ENCODE results near the gene DIP2C. TPM values are rescaled to one million over a fixed set of nuclear protein-coding genes. Genes with fewer than 3 reads are reported as not detected.

The DIP2C gene
- total RNA-seq, 4 donors from 2014 or later: 8.4 to 22.7 (median 16.8) TPM

DNA sequence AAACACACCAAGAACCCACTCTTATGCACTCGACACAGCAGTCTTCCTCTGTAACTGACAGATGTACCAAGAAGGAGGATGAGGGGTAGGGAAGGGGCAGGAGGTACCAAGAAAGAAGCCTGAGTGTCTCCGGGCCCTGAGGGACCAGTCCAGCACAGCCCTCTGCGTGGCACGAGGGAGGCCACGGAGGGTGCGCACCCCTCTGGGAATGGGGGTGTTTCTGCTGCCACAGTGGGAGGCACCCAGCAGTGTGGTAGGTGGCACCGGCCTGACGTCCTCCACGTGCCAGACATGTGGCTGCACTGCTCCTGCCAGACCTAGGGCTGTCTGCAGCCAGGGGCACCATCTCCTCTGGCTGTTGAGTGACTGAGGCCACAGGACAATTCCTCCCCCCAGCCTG lies 399.9 kb downstream of the DIP2C start:
- H3K4me1 ChIP-seq: no peaks in the 10 kb centered on the region
- no peak overlapping the region for H3K4me3 ChIP-seq
- peaks cover 0 to 36% (median 0%) of the 10 kb centered on the region in 3 donors for H3K36me3 ChIP-seq
- H3K27me3 ChIP-seq: no peaks in the 10 kb centered on the region
- no peaks in the 10 kb centered on the region for H3K9me3 ChIP-seq
- no peak overlapping the region for H3K27ac ChIP-seq
- DNase-seq: no peak
- TF ChIP-seq POLR2A (IDR thresholded peaks at IDR 0.05): no peak
- TF ChIP-seq, protein P1, sequence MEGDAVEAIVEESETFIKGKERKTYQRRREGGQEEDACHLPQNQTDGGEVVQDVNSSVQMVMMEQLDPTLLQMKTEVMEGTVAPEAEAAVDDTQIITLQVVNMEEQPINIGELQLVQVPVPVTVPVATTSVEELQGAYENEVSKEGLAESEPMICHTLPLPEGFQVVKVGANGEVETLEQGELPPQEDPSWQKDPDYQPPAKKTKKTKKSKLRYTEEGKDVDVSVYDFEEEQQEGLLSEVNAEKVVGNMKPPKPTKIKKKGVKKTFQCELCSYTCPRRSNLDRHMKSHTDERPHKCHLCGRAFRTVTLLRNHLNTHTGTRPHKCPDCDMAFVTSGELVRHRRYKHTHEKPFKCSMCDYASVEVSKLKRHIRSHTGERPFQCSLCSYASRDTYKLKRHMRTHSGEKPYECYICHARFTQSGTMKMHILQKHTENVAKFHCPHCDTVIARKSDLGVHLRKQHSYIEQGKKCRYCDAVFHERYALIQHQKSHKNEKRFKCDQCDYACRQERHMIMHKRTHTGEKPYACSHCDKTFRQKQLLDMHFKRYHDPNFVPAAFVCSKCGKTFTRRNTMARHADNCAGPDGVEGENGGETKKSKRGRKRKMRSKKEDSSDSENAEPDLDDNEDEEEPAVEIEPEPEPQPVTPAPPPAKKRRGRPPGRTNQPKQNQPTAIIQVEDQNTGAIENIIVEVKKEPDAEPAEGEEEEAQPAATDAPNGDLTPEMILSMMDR (IDR thresholded peaks at IDR 0.05): no peak

DNA sequence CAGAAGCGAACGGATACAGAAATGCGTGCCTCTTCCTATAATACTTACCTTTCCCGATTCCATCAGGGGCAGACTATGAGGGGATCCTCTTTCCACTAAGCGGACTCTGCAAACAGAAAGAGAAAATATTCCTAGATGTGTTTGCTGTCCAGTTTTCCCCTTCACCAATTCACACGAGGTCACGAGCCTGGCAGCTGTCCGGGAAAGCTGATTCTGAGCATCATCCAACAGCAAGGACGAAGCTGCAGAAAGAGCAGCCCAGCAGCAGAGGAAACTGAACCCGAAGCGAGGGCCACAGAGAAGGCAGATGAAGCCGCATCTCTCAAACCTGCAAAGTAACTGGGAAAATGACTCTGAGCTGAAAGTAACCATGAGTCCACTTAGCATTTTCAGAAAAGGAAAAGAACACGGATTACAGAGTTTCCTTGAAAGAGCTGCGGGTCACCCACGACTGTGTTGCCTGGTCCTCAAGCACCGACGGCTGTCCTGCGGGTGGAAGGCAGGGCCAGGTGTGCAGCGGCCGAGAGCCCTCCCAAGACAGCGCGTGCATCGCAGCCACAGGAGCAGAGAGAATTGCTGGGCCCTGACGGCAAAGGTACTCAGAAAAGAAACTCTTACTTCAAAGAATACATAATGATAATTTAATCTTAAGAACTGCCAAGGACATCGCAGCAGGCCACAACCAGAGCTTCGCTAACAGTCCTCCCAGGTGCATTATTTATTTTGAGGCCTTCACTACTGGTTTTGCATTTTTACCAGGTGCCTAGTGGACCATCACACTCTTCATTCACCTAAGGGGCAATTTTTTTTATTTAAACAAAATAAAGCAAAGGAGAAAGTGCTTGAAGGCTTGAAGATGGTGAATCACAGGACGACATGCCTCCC lies 400.9 kb downstream of the DIP2C start:
- Histone ChIP-seq H3K4me3 (no peak overlapping the region), H3K9me3 (no peaks in the 10 kb centered on the region), H3K36me3 (peaks cover 0 to 44% (median 0%) of the 10 kb centered on the region in 3 donors), H3K27me3 (no peaks in the 10 kb centered on the region), H3K27ac (no peak overlapping the region), H3K4me1 (no peaks in the 10 kb centered on the region)
- TF ChIP-seq, protein P1 (IDR thresholded peaks at IDR 0.05): no peak
- TF ChIP-seq POLR2A (IDR thresholded peaks at IDR 0.05): no peak
- DNase-seq: no peak

DNA sequence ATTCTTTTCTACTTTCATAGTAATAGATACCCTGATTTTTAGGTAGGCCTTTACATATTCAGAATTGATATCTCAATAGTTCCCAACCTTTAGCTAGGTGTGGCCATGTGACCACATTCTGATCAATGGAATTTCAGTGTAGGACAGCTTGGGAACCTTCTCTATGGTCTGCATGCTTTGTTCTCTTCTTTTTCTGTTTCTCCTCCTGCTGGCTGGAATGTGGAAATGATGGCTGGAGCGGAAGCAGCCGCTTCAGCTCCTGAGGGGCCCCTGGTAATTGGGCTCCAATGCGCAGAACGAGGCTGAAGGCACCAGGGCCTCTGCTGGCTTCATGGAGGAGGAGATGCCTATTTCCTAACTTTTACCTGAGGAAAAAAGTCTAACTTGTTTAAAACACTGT lies 401.7 kb downstream of the DIP2C start:
- Histone ChIP-seq H3K36me3 (peaks cover 0 to 50% (median 0%) of the 10 kb centered on the region in 3 donors), H3K9me3 (no peaks in the 10 kb centered on the region), H3K27me3 (no peaks in the 10 kb centered on the region), H3K27ac (no peak overlapping the region), H3K4me1 (no peaks in the 10 kb centered on the region), H3K4me3 (no peak overlapping the region)
- DNase-seq: no peak
- TF ChIP-seq, protein P1 (IDR thresholded peaks at IDR 0.05): peak in 1 of 6 experiments; percentile 15
- TF ChIP-seq POLR2A (IDR thresholded peaks at IDR 0.05): no peak

DNA sequence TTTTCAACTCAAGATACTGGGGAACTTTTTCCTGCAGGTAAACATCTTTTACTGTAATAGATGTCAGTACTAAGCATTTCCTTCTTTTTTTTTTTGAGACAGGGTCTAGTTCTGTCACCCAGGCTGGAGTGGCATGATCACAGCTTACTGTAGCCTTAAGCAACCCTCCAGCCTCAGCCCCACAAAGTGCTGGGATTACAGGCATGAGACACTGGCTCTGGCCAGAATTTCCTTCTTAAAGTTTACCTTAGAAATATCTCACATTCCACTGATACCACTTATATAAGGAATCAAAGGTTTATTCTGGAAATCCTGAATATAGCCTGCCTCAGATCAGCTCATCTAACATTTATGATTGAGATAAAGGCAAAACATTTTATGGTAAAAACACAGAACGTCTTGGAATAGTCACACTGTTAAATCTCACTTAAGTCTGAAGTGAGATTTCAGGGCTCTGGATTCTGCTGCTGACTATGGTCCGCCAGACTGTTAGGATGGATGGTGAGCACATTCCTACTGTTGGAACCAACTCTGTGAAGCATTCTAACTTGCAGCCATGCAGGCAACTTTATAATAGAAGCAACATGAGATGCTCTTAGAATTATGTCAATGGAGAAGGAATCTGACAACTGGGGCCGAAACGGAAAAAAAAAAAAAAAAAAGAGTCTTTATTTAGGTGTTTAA lies 402.3 kb downstream of the DIP2C start:
- TF ChIP-seq, protein P1 (IDR thresholded peaks at IDR 0.05): no peak
- TF ChIP-seq POLR2A (IDR thresholded peaks at IDR 0.05): no peak
- no peak overlapping the region for H3K4me3 ChIP-seq
- H3K4me1 ChIP-seq: no peaks in the 10 kb centered on the region
- H3K9me3 ChIP-seq: no peaks in the 10 kb centered on the region
- DNase-seq: no peak
- no peak overlapping the region for H3K27ac ChIP-seq
- H3K27me3 ChIP-seq: no peaks in the 10 kb centered on the region
- H3K36me3 ChIP-seq: peaks cover 0 to 54% (median 0%) of the 10 kb centered on the region in 3 donors

DNA sequence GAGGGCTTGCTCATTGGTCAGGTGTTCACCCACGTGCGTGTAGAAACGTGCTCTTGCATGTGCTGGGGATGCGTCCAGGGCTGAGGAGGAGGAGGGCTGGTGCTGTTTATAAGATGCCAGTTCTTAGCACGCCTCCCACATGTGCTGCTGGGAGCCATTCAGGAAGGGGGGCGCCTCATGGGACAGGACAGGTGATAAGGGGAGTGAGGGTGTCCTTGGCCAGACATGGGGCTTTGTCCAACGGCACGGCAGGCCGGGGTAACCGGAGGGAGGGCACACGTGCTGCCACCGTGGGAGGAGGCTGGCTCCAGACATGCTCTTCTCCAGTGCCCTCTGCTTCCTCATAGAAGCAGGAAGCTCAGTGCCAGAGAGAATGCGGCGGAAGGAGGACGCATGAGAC lies 404.3 kb downstream of the DIP2C start:
- no peak overlapping the region for H3K27ac ChIP-seq
- H3K4me1 ChIP-seq: no peaks in the 10 kb centered on the region
- H3K27me3 ChIP-seq: no peaks in the 10 kb centered on the region
- H3K36me3 ChIP-seq: peaks cover 0 to 64% (median 0%) of the 10 kb centered on the region in 3 donors
- TF ChIP-seq, protein P1 (IDR thresholded peaks at IDR 0.05): no peak
- no peak for TF ChIP-seq POLR2A (IDR thresholded peaks at IDR 0.05)
- no peaks in the 10 kb centered on the region for H3K9me3 ChIP-seq
- H3K4me3 ChIP-seq: no peak overlapping the region
- no peak for DNase-seq
